ENCODE measurements around the gene FMO4. TPM values are rescaled to one million over a fixed set of nuclear protein-coding genes. Genes with fewer than 3 reads are reported as not detected.
"Not testable (repeated sequence)": the region's sequence is repeated elsewhere in the genome, so short reads cannot be mapped to it uniquely, and the experiment has no call there.

FMO4 gene
- total RNA-seq, 2 experiments from 2014 or later, result 1.6 to 2.5 TPM

GRCh38 chr1:171351961-171352360 lies 38.0 kb downstream of the FMO4 start:
- POLR2A ChIA-PET, result no interaction called here
- Mint-ChIP-seq H3K27ac (no peak overlapping the region), H3K27me3 (peaks cover 6% of the 10 kb centered on the region), H3K36me3 (ENCODE audit: low read depth) (no peaks in the 10 kb centered on the region), H3K4me3 (no peak overlapping the region), H3K9me3 (peaks cover 5% of the 10 kb centered on the region), H3K4me1 (ENCODE audit: low read depth) (no peaks in the 10 kb centered on the region)
- intact Hi-C loops (cut with micrococcal nuclease), result no loop called here
- no peak for ATAC-seq
- TF ChIP-seq CTCF (IDR thresholded peaks at IDR 0.05), result no peak
- DNase-seq, result no peak
- CTCF ChIA-PET, result interaction anchor here (1.4 kb wide), 1 partner anchor 39 kb away, joined by 4 read pairs; no protein-coding TSS in a partner anchor

GRCh38 chr1:171352554-171352953 lies 38.6 kb downstream of the FMO4 start:
- DNase-seq, result no peak
- H3K27ac Mint-ChIP-seq, result no peak overlapping the region
- peaks cover 4% of the 10 kb centered on the region for H3K9me3 Mint-ChIP-seq
- ATAC-seq, result no peak
- POLR2A ChIA-PET, result interaction anchor here (0.5 kb wide), 1 partner anchor 471 kb away, joined by 3 read pairs; no protein-coding TSS in a partner anchor
- CTCF ChIA-PET, result interaction anchor here (1.4 kb wide), 1 partner anchor 39 kb away, joined by 4 read pairs; no protein-coding TSS in a partner anchor
- no peaks in the 10 kb centered on the region for H3K4me1 Mint-ChIP-seq (ENCODE audit: low read depth)
- H3K27me3 Mint-ChIP-seq, result peaks cover 6% of the 10 kb centered on the region
- no peak for TF ChIP-seq CTCF (IDR thresholded peaks at IDR 0.05)
- H3K36me3 Mint-ChIP-seq (ENCODE audit: low read depth), result no peaks in the 10 kb centered on the region
- intact Hi-C loops (cut with micrococcal nuclease), result no loop called here
- no peak overlapping the region for H3K4me3 Mint-ChIP-seq

- Mint-ChIP-seq H3K4me3 (no peak overlapping the region), H3K27ac (no peak overlapping the region), H3K9me3 (no peaks in the 10 kb centered on the region), H3K36me3 (ENCODE audit: low read depth) (no peaks in the 10 kb centered on the region), H3K27me3 (peaks cover 15% of the 10 kb centered on the region), H3K4me1 (ENCODE audit: low read depth) (no peaks in the 10 kb centered on the region)
- intact Hi-C loops (cut with micrococcal nuclease), result no loop called here
- ATAC-seq (no peak), DNase-seq (no peak)
- no peak for TF ChIP-seq CTCF (IDR thresholded peaks at IDR 0.05)
- POLR2A ChIA-PET, result no interaction called here
- CTCF ChIA-PET, result no interaction called here
These were observed 41.7 kb downstream of the FMO4 start for GRCh38 chr1:171355727-171356126.

GRCh38 chr1:171357179-171357578 lies 43.2 kb downstream of the FMO4 start:
- H3K9me3 Mint-ChIP-seq, result no peaks in the 10 kb centered on the region
- ATAC-seq, result no peak
- ChIA-PET CTCF (no interaction called here), POLR2A (no interaction called here)
- H3K27ac Mint-ChIP-seq, result no peak overlapping the region
- peaks cover 18% of the 10 kb centered on the region for H3K27me3 Mint-ChIP-seq
- DNase-seq, result no peak
- intact Hi-C loops (cut with micrococcal nuclease), result no loop called here
- TF ChIP-seq CTCF (IDR thresholded peaks at IDR 0.05), result no peak
- no peaks in the 10 kb centered on the region for H3K36me3 Mint-ChIP-seq (ENCODE audit: low read depth)
- H3K4me1 Mint-ChIP-seq (ENCODE audit: low read depth), result no peaks in the 10 kb centered on the region
- H3K4me3 Mint-ChIP-seq, result no peak overlapping the region

GRCh38 chr1:171359355-171359648 lies 45.3 kb downstream of the FMO4 start:
- CTCF ChIA-PET, H3K9me3 Mint-ChIP-seq, DNase-seq: not testable (repeated sequence)

GRCh38 chr1:171359731-171360527 lies 45.9 kb downstream of the FMO4 start:
- POLR2A ChIA-PET; CTCF ChIA-PET; H3K4me1 Mint-ChIP-seq (ENCODE audit: low read depth); intact Hi-C loops (cut with micrococcal nuclease); H3K36me3 Mint-ChIP-seq (ENCODE audit: low read depth); H3K4me3 Mint-ChIP-seq; ATAC-seq; H3K9me3 Mint-ChIP-seq; H3K27ac Mint-ChIP-seq; DNase-seq: not testable (repeated sequence)
- peaks cover 13% of the 10 kb centered on the region for H3K27me3 Mint-ChIP-seq

More at GRCh38 chr1:171359355-171359648, 45.3 kb downstream of the FMO4 start:
- POLR2A ChIA-PET; H3K36me3 Mint-ChIP-seq (ENCODE audit: low read depth); ATAC-seq; H3K4me1 Mint-ChIP-seq (ENCODE audit: low read depth); intact Hi-C loops (cut with micrococcal nuclease); H3K4me3 Mint-ChIP-seq; H3K27ac Mint-ChIP-seq: not testable (repeated sequence)
- H3K27me3 Mint-ChIP-seq, result peaks cover 15% of the 10 kb centered on the region
